ENCODE results near the gene VRTN.

Gene VRTN

GRCh38 chr14:74348241-74348734, at the start of gene VRTN:
TSS of gene VRTN (plus strand) at chr14:74348471. CDS start at chr14:74356784, 8,313 bp downstream.
- Histone ChIP-seq H3K9me2 (replicated peaks; ENCODE audit: control insufficient read depth, low read length) (no peaks in the 10 kb centered on the region), H3K4me3 (ENCODE audit: low read length) (no peak within 1 kb of the TSS), H3K9me3 (ENCODE audit: control insufficient read depth, insufficient read depth, low read length) (no peaks in the 10 kb centered on the region), H3K27me3 (ENCODE audit: control insufficient read depth, low read length) (peaks cover 7% of the 10 kb centered on the region), H4K20me1 (ENCODE audit: control insufficient read depth, insufficient read depth, low read depth, low read length) (no peaks in the 10 kb centered on the region), H3F3A (ENCODE audit: control insufficient read depth, insufficient read depth) (no peaks in the 10 kb centered on the region), H3K79me2 (ENCODE audit: control insufficient read depth, low read length) (no peaks in the 10 kb centered on the region), H3K27ac (ENCODE audit: low read depth, low read length) (no peak within 1 kb of the TSS), H3K4me1 (ENCODE audit: control insufficient read depth, low read length) (no peaks in the 10 kb centered on the region), H3K36me3 (ENCODE audit: control insufficient read depth, low read length) (no peaks in the 10 kb centered on the region), H3K4me2 (ENCODE audit: low read length) (no peak within 1 kb of the TSS)
- no peak for TF ChIP-seq CTCF (IDR thresholded peaks at IDR 0.05; ENCODE audit: low read depth, low read length, poor library complexity, severe bottlenecking)
- no peak for TF ChIP-seq EZH2phosphoT487 (IDR thresholded peaks at IDR 0.05; ENCODE audit: borderline replicate concordance, low read length)

GRCh38 chr14:74299061-74299545, 49.2 kb upstream of the VRTN start:
- Histone ChIP-seq H3K4me2 (ENCODE audit: low read length) (no peak overlapping the region), H3K36me3 (ENCODE audit: control insufficient read depth, low read length) (peaks cover 48% of the 10 kb centered on the region), H3K79me2 (ENCODE audit: control insufficient read depth, low read length) (peaks cover 39% of the 10 kb centered on the region), H3K27me3 (ENCODE audit: control insufficient read depth, low read length) (no peaks in the 10 kb centered on the region), H3K9me3 (ENCODE audit: control insufficient read depth, insufficient read depth, low read length) (no peaks in the 10 kb centered on the region), H4K20me1 (ENCODE audit: control insufficient read depth, insufficient read depth, low read depth, low read length) (no peaks in the 10 kb centered on the region), H3F3A (ENCODE audit: control insufficient read depth, insufficient read depth) (peaks cover 3% of the 10 kb centered on the region), H3K4me1 (ENCODE audit: control insufficient read depth, low read length) (peaks cover 20% of the 10 kb centered on the region), H3K4me3 (ENCODE audit: low read length) (no peak overlapping the region), H3K27ac (ENCODE audit: low read depth, low read length) (no peak overlapping the region), H3K9me2 (replicated peaks; ENCODE audit: control insufficient read depth, low read length) (no peaks in the 10 kb centered on the region)
- TF ChIP-seq CTCF (IDR thresholded peaks at IDR 0.05; ENCODE audit: low read depth, low read length, poor library complexity, severe bottlenecking) (no peak), EZH2phosphoT487 (IDR thresholded peaks at IDR 0.05; ENCODE audit: borderline replicate concordance, low read length) (no peak)

GRCh38 chr14:74301594-74302151, 46.6 kb upstream of the VRTN start:
- H3K9me3 ChIP-seq (ENCODE audit: control insufficient read depth, insufficient read depth, low read length), result no peaks in the 10 kb centered on the region
- H3K4me3 ChIP-seq (ENCODE audit: low read length), result peak overlapping the region; percentile 87
- H3K9me2 ChIP-seq (replicated peaks; ENCODE audit: control insufficient read depth, low read length), result no peaks in the 10 kb centered on the region
- peaks cover 32% of the 10 kb centered on the region for H3K36me3 ChIP-seq (ENCODE audit: control insufficient read depth, low read length)
- peaks cover 3% of the 10 kb centered on the region for H3F3A ChIP-seq (ENCODE audit: control insufficient read depth, insufficient read depth)
- peaks cover 20% of the 10 kb centered on the region for H3K4me1 ChIP-seq (ENCODE audit: control insufficient read depth, low read length)
- no peaks in the 10 kb centered on the region for H4K20me1 ChIP-seq (ENCODE audit: control insufficient read depth, insufficient read depth, low read depth, low read length)
- H3K4me2 ChIP-seq (ENCODE audit: low read length), result peak overlapping the region; percentile 65
- H3K27me3 ChIP-seq (ENCODE audit: control insufficient read depth, low read length), result no peaks in the 10 kb centered on the region
- TF ChIP-seq CTCF (IDR thresholded peaks at IDR 0.05; ENCODE audit: low read depth, low read length, poor library complexity, severe bottlenecking) (no peak), EZH2phosphoT487 (IDR thresholded peaks at IDR 0.05; ENCODE audit: borderline replicate concordance, low read length) (no peak)
- peak overlapping the region; percentile 62; the same call in 1 of the 2 replicates for H3K27ac ChIP-seq (ENCODE audit: low read depth, low read length)
- peaks cover 39% of the 10 kb centered on the region for H3K79me2 ChIP-seq (ENCODE audit: control insufficient read depth, low read length)
